Activated CD8-positive, alpha-beta T cell treated with anti-CD3 and anti-CD28 coated beads for 36 hours (primary cell): ENCODE data around the gene PCGF3. TPM values are rescaled to one million over a fixed set of nuclear protein-coding genes. Genes with fewer than 3 reads are reported as not detected.

Experiments used
- ATAC-seq: fragments of 200-7000 bp; cut with Tn5 transposase; one replicate; pipeline ENCODE4 v1.10.0; 2021; ENCODE audit warnings: mild to moderate bottlenecking, moderate library complexity
- CTCF ChIA-PET: fragments of 350-600 bp; sonication (Branson Sonifier 250); formaldehyde crosslinking; loops from one replicate; lab custom pipeline; 2021; ENCODE audit warnings: antibody characterized with exemption; lab: Charles Lee
- POLR2A ChIA-PET: fragments of 350-600 bp; sonication (Branson Sonifier 250); formaldehyde crosslinking; loops from one replicate; lab custom pipeline; 2021; ENCODE audit warnings: antibody characterized with exemption; lab: Charles Lee
- DNase-seq: peaks from one replicate; pipeline ENCODE4 v3.0.0-alpha.2; 2020
- H3K27ac Mint-ChIP-seq: one replicate; pipeline ENCODE4 v1.8.0; 2021; ENCODE audit warnings: mild to moderate bottlenecking, mixed read lengths
- H3K27me3 Mint-ChIP-seq: one replicate; pipeline ENCODE4 v1.8.0; 2021; ENCODE audit warnings: mixed read lengths
- H3K36me3 Mint-ChIP-seq: one replicate; pipeline ENCODE4 v1.8.0; 2021; ENCODE audit warnings: low read depth, mixed read lengths
- H3K4me1 Mint-ChIP-seq: one replicate; pipeline ENCODE4 v1.8.0; 2021; ENCODE audit warnings: low read depth, mixed read lengths
- H3K4me3 Mint-ChIP-seq: one replicate; pipeline ENCODE4 v1.8.0; 2021; ENCODE audit warnings: mild to moderate bottlenecking, moderate library complexity, mixed read lengths
- H3K9me3 Mint-ChIP-seq: one replicate; pipeline ENCODE4 v1.8.0; 2021; ENCODE audit warnings: mixed read lengths
- CTCF ChIP-seq: fragments of 200-600 bp; IDR thresholded peaks from one replicate; pipeline ENCODE4 v1.8.0; 2022; ENCODE audit warnings: antibody characterized with exemption, mild to moderate bottlenecking
- intact Hi-C: fragments of 100-400 bp; cut with micrococcal nuclease; formaldehyde crosslinking; loops from one replicate; pipeline ENCODE4 v1.10.0; 2022
- total RNA-seq, 2 experiments: library from RNA; stranded (reverse); gene quantifications; one replicate each; pipeline ENCODE4 v1.2.3, GENCODE V29; 2021

Gene PCGF3
- total RNA-seq, 2 experiments from 2014 or later: 23.9 to 25.6 TPM

GRCh38 chr4:674172-675035, 31.2 kb upstream of the PCGF3 start, which contains the start of the genes ATP5ME and MYL5:
ATP5ME (minus strand) TSS chr4:674276; CDS start chr4:674247, 29 bp downstream.
MYL5 (plus strand) TSS chr4:674542; CDS start chr4:678027, 3,485 bp downstream.
- Mint-ChIP-seq H3K4me3 (peak within 1 kb of the TSS; percentile 84), H3K36me3 (peaks cover 22% of the 10 kb centered on the region), H3K27ac (peak within 1 kb of the TSS; percentile 85), H3K9me3 (no peaks in the 10 kb centered on the region), H3K27me3 (no peaks in the 10 kb centered on the region), H3K4me1 (peaks cover 13% of the 10 kb centered on the region)
- ChIA-PET CTCF (interaction anchor here (0.7 to 1.6 kb wide), 9 partner anchors 8 to 430 kb away, joined by 3 to 6 read pairs (median 3); no protein-coding TSS in a partner anchor), POLR2A (interaction anchor here (0.6 to 3.4 kb wide), 5 partner anchors 10 to 596 kb away, joined by 3 to 34 read pairs (median 3); no protein-coding TSS in a partner anchor)
- peak; percentile 78 for TF ChIP-seq CTCF
- ATAC-seq: peak; percentile 92
- peak; percentile 97 for DNase-seq
- intact Hi-C loops: no loop called here

GRCh38 chr4:675036-675882, 30.4 kb upstream of the PCGF3 start:
- H3K4me1 Mint-ChIP-seq: peaks cover 13% of the 10 kb centered on the region
- no peaks in the 10 kb centered on the region for H3K9me3 Mint-ChIP-seq
- intact Hi-C loops: no loop called here
- peaks cover 22% of the 10 kb centered on the region for H3K36me3 Mint-ChIP-seq
- no peak for DNase-seq
- ChIA-PET POLR2A (interaction anchor here (0.8 to 3.4 kb wide), 4 partner anchors 11 to 107 kb away, joined by 3 to 34 read pairs (median 4); no protein-coding TSS in a partner anchor), CTCF (interaction anchor here (1.4 to 1.6 kb wide), 2 partner anchors 9 to 72 kb away, joined by 5 read pairs; no protein-coding TSS in a partner anchor)
- peak overlapping the region; percentile 83 for H3K27ac Mint-ChIP-seq
- peak; percentile 6 for ATAC-seq
- no peak for TF ChIP-seq CTCF
- H3K27me3 Mint-ChIP-seq: no peaks in the 10 kb centered on the region
- H3K4me3 Mint-ChIP-seq: peak overlapping the region; percentile 84

DNA sequence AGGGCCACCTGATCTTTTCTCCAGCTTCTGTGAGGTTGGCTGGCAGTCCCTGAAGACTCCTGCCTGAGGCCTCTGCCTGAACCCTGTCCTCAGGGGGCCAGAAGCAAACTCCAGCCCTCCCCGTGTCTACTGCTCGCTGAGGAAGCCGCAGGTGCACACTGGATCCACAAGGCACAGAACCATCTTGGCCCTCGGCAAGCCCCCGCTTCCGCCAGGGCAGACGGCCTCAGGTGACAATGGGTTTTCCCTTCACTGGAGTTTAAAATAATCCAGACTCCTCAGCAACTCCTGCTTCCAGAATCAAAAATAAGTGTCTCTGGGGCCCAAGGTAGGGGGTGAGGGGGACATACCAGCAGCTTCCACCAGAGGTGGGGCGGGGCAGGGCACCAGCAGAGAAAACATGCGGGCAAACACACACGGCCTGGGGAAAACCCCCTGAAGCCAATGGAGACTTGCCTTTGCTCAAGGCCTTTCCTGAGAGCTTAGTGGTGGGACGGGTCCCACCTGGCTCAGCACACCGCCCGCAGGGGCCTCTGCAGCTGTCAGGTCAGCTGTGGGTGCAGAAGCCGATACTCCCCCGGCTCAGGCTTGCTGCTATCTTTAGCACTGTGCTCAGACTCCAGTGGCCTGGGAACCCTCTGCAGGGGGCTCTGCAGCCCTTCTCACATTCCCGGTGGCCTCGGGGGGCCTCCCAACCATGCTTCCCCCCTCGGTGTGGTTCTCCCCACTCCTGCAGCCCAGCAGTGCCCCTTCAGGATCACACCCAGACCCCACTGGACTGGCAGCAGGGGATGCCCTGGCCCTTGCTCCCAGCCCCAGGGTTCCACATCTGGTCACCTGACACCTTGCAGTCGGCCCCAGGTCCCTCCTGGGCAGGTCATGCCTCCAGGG, 29.4 kb upstream of the PCGF3 start:
- peak overlapping the region; percentile 15 for H3K27ac Mint-ChIP-seq
- peak; percentile 47 for DNase-seq
- TF ChIP-seq CTCF: no peak
- no peaks in the 10 kb centered on the region for H3K9me3 Mint-ChIP-seq
- ChIA-PET POLR2A (interaction anchor here (1.4 kb wide), 2 partner anchors 11 to 106 kb away, joined by 3 to 6 read pairs; no protein-coding TSS in a partner anchor), CTCF (interaction anchor here (1.4 kb wide), 1 partner anchor 73 kb away, joined by 5 read pairs; no protein-coding TSS in a partner anchor)
- peaks cover 15% of the 10 kb centered on the region for H3K36me3 Mint-ChIP-seq
- no peaks in the 10 kb centered on the region for H3K27me3 Mint-ChIP-seq
- peak overlapping the region; percentile 84 for H3K4me3 Mint-ChIP-seq
- peaks cover 20% of the 10 kb centered on the region for H3K4me1 Mint-ChIP-seq
- intact Hi-C loops: no loop called here
- ATAC-seq: no peak

GRCh38 chr4:676871-677235, 28.8 kb upstream of the PCGF3 start:
- no peak for ATAC-seq
- CTCF ChIA-PET: no interaction called here
- intact Hi-C loops: no loop called here
- DNase-seq: no peak
- Mint-ChIP-seq H3K27me3 (no peaks in the 10 kb centered on the region), H3K9me3 (no peaks in the 10 kb centered on the region), H3K4me3 (no peak overlapping the region), H3K27ac (no peak overlapping the region), H3K4me1 (peaks cover 20% of the 10 kb centered on the region), H3K36me3 (peaks cover 9% of the 10 kb centered on the region)
- no peak for TF ChIP-seq CTCF
- POLR2A ChIA-PET: no interaction called here
